HEK293T (cell line): ENCODE results near the gene TAF3.
A peak's percentile ranks its signal among the peaks of the same experiment; 100 is the strongest.

ENCODE experiments used
- CTCF ChIA-PET: fragments of 350-600 bp; formaldehyde crosslinking; extraction: SDS; loops from one replicate; lab custom pipeline; 2021; ENCODE audit warnings: antibody characterized with exemption, inconsistent platforms; lab: Yijun Ruan, JAX
- POLR2A ChIA-PET: fragments of 350-600 bp; formaldehyde crosslinking; extraction: SDS; loops from one replicate; lab custom pipeline; 2020; ENCODE audit warnings: antibody characterized with exemption, inconsistent platforms; lab: Yijun Ruan, JAX
- DNase-seq: peaks from one replicate; pipeline ENCODE4 v3.0.0; 2012; ENCODE audit warnings: mixed read lengths; ENCODE audit errors: extremely low spot score
- ARNT ChIP-seq: fragments of 450-650 bp; IDR thresholded peaks from 2 replicates; pipeline ENCODE4 v1.6.1; 2017; ENCODE audit warnings: mild to moderate bottlenecking
- BHLHE40 ChIP-seq: fragments of 450-650 bp; IDR thresholded peaks from 2 replicates; pipeline ENCODE4 v1.6.1; 2016; ENCODE audit warnings: mild to moderate bottlenecking, moderate library complexity, borderline replicate concordance
- CTBP1 ChIP-seq: fragments of 450-650 bp; IDR thresholded peaks from 2 replicates; pipeline ENCODE4 v1.6.1; 2016; ENCODE audit warnings: borderline replicate concordance
- ELF4 ChIP-seq: fragments of 450-650 bp; IDR thresholded peaks from 2 replicates; pipeline ENCODE4 v1.6.1; 2017; ENCODE audit warnings: antibody characterized with exemption
- FOXA1 ChIP-seq: fragments of 450-650 bp; IDR thresholded peaks from 2 replicates; pipeline ENCODE4 v1.6.1; 2016; ENCODE audit warnings: mild to moderate bottlenecking
- FOXK2 ChIP-seq: fragments of 450-650 bp; IDR thresholded peaks from 2 replicates; pipeline ENCODE4 v1.6.1; 2016; ENCODE audit warnings: mild to moderate bottlenecking
- FOXM1 ChIP-seq: fragments of 450-650 bp; IDR thresholded peaks from 2 replicates; pipeline ENCODE4 v1.6.1; 2017; ENCODE audit warnings: mild to moderate bottlenecking, borderline replicate concordance
- HDGF ChIP-seq: fragments of 450-650 bp; IDR thresholded peaks from 2 replicates; pipeline ENCODE4 v1.6.1; 2017; ENCODE audit warnings: antibody characterized with exemption, borderline replicate concordance
- L3MBTL2 ChIP-seq: fragments of 450-650 bp; conservative IDR thresholded peaks from 2 replicates; pipeline ENCODE4 v1.6.1; 2016; ENCODE audit warnings: mild to moderate bottlenecking
- NFRKB ChIP-seq: fragments of 450-650 bp; IDR thresholded peaks from 2 replicates; pipeline ENCODE4 v1.6.1; 2016; ENCODE audit warnings: mild to moderate bottlenecking, moderate library complexity
- PKNOX1 ChIP-seq: fragments of 450-650 bp; IDR thresholded peaks from 2 replicates; pipeline ENCODE4 v1.6.1; 2016
- SP1 ChIP-seq: fragments of 450-650 bp; IDR thresholded peaks from 2 replicates; pipeline ENCODE4 v1.6.1; 2017
- SUZ12 ChIP-seq: fragments of 450-650 bp; IDR thresholded peaks from 2 replicates; pipeline ENCODE4 v1.6.1; 2016; ENCODE audit warnings: mild to moderate bottlenecking
- TARDBP ChIP-seq: fragments of 450-650 bp; IDR thresholded peaks from 2 replicates; pipeline ENCODE4 v1.6.1; 2016
- ZNF384 ChIP-seq: fragments of 450-650 bp; IDR thresholded peaks from 2 replicates; pipeline ENCODE4 v1.6.1; 2016

The TAF3 gene

GRCh38 chr10:7787150-7787856 is 31.0 kb upstream of the TAF3 start:
- no peak for DNase-seq
- ChIA-PET CTCF (no interaction called here), POLR2A (interaction anchor here (0.7 to 2.3 kb wide), 20 partner anchors 10 to 309 kb away, joined by 3 to 36 read pairs (median 4); partner anchors contain the start of gene TAF3)
- TF ChIP-seq ZNF384 (no peak), FOXM1 (no peak), FOXK2 (no peak), L3MBTL2 (no peak), FOXA1 (no peak), ARNT (no peak), SUZ12 (no peak), HDGF (no peak), BHLHE40 (no peak), SP1 (no peak)

DNA sequence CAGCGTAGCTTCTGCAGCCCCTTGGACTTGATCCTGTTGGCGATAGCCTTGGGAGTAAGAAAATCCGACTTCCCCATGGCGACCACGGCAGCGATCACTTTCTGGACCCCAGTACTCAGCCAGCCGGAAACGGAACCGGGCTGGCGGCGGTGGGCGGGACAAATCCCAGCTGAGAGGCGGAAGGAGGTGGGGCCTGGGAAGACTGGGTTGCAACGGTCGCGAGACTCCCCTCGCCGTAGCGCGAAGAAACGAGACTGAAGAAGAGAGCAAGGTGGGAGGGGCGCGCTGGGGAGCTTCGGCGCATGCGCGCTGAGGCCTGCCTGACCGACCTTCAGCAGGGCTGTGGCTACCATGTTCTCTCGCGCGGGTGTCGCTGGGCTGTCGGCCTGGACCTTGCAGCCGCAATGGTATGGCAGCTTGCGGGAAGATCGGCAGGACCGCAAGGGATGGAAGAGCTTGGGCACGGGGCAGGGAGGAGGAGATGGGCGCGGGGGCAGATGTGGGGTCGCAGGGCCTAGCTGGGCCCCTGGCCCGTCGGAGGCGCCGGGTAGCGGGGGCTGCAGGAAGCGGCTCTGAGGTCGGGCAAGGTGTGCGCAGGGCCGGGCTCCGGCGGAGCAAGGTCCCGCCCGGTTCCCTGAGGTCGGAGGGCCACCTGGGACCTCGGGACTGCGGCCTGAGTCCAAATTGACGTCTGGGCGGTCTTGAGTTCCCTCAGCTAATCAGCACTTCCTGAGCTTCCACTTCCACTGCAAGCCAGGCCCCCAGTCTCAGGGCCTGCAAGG is 30.3 kb upstream of the TAF3 start, which contains the start of the genes ATP5F1C and KIN:
ATP5F1C (plus strand) TSS at position 321 of the 782 bp plus-strand sequence; CDS start at position 352, 31 bp downstream.
KIN (minus strand) TSS at position 137 of the 782 bp plus-strand sequence; CDS start at position 77, 60 bp downstream.
- CTCF ChIA-PET: no interaction called here
- no peak; the same call in 1 of the 2 replicates for TF ChIP-seq L3MBTL2
- TF ChIP-seq HDGF: peak; percentile 91; the same call in 1 of the 2 replicates
- TF ChIP-seq ELF4: peak; percentile 18
- peak; percentile 98 for DNase-seq
- POLR2A ChIA-PET: interaction anchor here (0.7 to 2.3 kb wide), 21 partner anchors 9 to 309 kb away, joined by 3 to 36 read pairs (median 4); partner anchors contain the start of gene TAF3

GRCh38 chr10:7788639-7789286 is 29.5 kb upstream of the TAF3 start:
- no peak for TF ChIP-seq L3MBTL2
- TF ChIP-seq FOXM1: no peak
- TF ChIP-seq BHLHE40: no peak
- no peak for TF ChIP-seq NFRKB
- no peak for TF ChIP-seq FOXK2
- TF ChIP-seq FOXA1: no peak
- TF ChIP-seq ELF4: no peak
- no peak for TF ChIP-seq ZNF384
- no peak for TF ChIP-seq PKNOX1
- no peak for TF ChIP-seq ARNT
- ChIA-PET POLR2A (interaction anchor here (1.0 to 2.3 kb wide), 14 partner anchors 8 to 262 kb away, joined by 3 to 36 read pairs (median 4); partner anchors contain the start of gene TAF3), CTCF (no interaction called here)
- DNase-seq: peak; percentile 17

- CTCF ChIA-PET: no interaction called here
- POLR2A ChIA-PET: interaction anchor here (2.3 kb wide), 1 partner anchor 28 kb away, joined by 36 read pairs; the partner anchor contains the start of gene TAF3
- no peak for TF ChIP-seq SP1
- no peak for TF ChIP-seq L3MBTL2
- no peak for TF ChIP-seq FOXM1
- no peak for DNase-seq
Observed at GRCh38 chr10:7789390-7789789, 28.9 kb upstream of the TAF3 start.

DNA sequence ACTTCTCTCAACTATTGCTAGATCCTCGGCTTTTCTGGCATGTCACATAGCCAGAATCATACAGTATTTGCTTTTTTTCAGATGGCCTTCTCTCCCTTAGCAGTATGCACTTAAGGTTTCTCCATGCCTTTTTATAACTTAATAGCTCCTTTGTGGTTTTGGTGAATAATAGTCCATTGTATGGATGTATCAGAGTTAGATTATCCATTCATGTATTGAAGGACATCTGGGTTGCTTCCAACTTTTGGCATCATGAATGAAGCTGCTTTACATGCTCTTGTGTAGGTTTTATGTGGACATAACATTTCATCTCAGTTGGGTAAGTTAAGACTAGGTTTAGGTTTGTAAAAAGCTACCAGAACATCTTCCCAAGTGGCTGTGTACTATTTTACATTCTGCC is 25.8 kb upstream of the TAF3 start:
- TF ChIP-seq NFRKB (no peak), TARDBP (no peak), ARNT (no peak), BHLHE40 (no peak), SUZ12 (no peak), L3MBTL2 (no peak), FOXK2 (no peak), SP1 (no peak), ZNF384 (no peak), HDGF (no peak), CTBP1 (no peak), ELF4 (no peak), FOXM1 (no peak), FOXA1 (no peak)
- ChIA-PET POLR2A (interaction anchor here (0.6 to 1.3 kb wide), 2 partner anchors 25 to 1089 kb away, joined by 3 to 5 read pairs; partner anchors contain the start of gene TAF3), CTCF (no interaction called here)
- no peak for DNase-seq

GRCh38 chr10:7794251-7795026 is 23.9 kb upstream of the TAF3 start:
- ChIA-PET CTCF (no interaction called here), POLR2A (no interaction called here)
- DNase-seq: no peak
- no peak for TF ChIP-seq FOXM1
- TF ChIP-seq TARDBP: no peak
- no peak for TF ChIP-seq CTBP1
- TF ChIP-seq L3MBTL2: no peak
- TF ChIP-seq BHLHE40: no peak
- TF ChIP-seq NFRKB: no peak
- TF ChIP-seq HDGF: no peak
